Activated naive CD8-positive, alpha-beta T cell treated with anti-CD3 and anti-CD28 coated beads, Interleukin-2, amount 50 U/mL, for 16 hours (primary cell): ENCODE results near the gene ZCWPW1.
"Not testable (repeated sequence)": the region's sequence is repeated elsewhere in the genome, so short reads cannot be mapped to it uniquely, and the experiment has no call there.

Source experiments
- DNase-seq: peaks from one replicate; pipeline ENCODE4 v3.0.0-alpha.2; 2020; ENCODE audit warnings: low read depth, low spot score

Gene ZCWPW1

GRCh38 chr7:100400656-100401055 lies 27.8 kb downstream of the ZCWPW1 start:
- no peak for DNase-seq

- no peak for DNase-seq
Measured at GRCh38 chr7:100400041-100400440, 28.5 kb downstream of the ZCWPW1 start.

GRCh38 chr7:100398239-100398638 lies 30.3 kb downstream of the ZCWPW1 start:
- no peak for DNase-seq

GRCh38 chr7:100397315-100398081 lies 31.0 kb downstream of the ZCWPW1 start:
- DNase-seq, result no peak

- peak; percentile 9 for DNase-seq
Measured at GRCh38 chr7:100396421-100396982, 32.0 kb downstream of the ZCWPW1 start.

- DNase-seq, result no peak
Measured at GRCh38 chr7:100394077-100394476, 34.4 kb downstream of the ZCWPW1 start.

- no peak for DNase-seq
Measured at GRCh38 chr7:100393233-100393905, 35.1 kb downstream of the ZCWPW1 start.

- DNase-seq, result no peak
Measured at GRCh38 chr7:100390286-100391009, 38.1 kb downstream of the ZCWPW1 start.

GRCh38 chr7:100389437-100390088 lies 38.9 kb downstream of the ZCWPW1 start:
- DNase-seq, result no peak

- DNase-seq, result no peak
Measured at GRCh38 chr7:100387695-100388094, 40.8 kb downstream of the ZCWPW1 start.

GRCh38 chr7:100386940-100387339 lies 41.6 kb downstream of the ZCWPW1 start:
- DNase-seq, result no peak

- DNase-seq, result no peak
Measured at GRCh38 chr7:100384628-100385294, 43.7 kb downstream of the ZCWPW1 start.

- DNase-seq, result not testable (repeated sequence)
Measured at GRCh38 chr7:100382234-100382853, 46.2 kb downstream of the ZCWPW1 start.

GRCh38 chr7:100381531-100382233 lies 46.8 kb downstream of the ZCWPW1 start:
- DNase-seq, result not testable (repeated sequence)

- no peak for DNase-seq
Measured at GRCh38 chr7:100380196-100380595, 48.3 kb downstream of the ZCWPW1 start.

- no peak for DNase-seq
Measured at GRCh38 chr7:100378114-100378755, 50.3 kb downstream of the ZCWPW1 start.

GRCh38 chr7:100376066-100376465 lies 52.4 kb downstream of the ZCWPW1 start:
- DNase-seq, result no peak

GRCh38 chr7:100374601-100375000 lies 53.9 kb downstream of the ZCWPW1 start:
- DNase-seq, result no peak

GRCh38 chr7:100373870-100374598 lies 54.5 kb downstream of the ZCWPW1 start:
- DNase-seq, result not testable (repeated sequence)
